Epithelial cell of alveolus of lung (primary cell): ENCODE data around the gene ABCA3. TPM values are rescaled to one million over a fixed set of nuclear protein-coding genes. Genes with fewer than 3 reads are reported as not detected.

Source experiments
- total RNA-seq: library from RNA; depleted of rRNA; stranded (reverse); fragments of >200 nt; gene quantifications from 2 replicates; pipeline ENCODE4 v1.2.1, GENCODE V29; 2015

The ABCA3 gene
- total RNA-seq = 0.13 and 3.1 TPM in 2 replicates

GRCh38 chr16:2340564-2341455 lies at the start of gene ABCA3:
ABCA3 (minus strand) TSS chr16:2340728; CDS start chr16:2326466, 14,262 bp downstream.

DNA sequence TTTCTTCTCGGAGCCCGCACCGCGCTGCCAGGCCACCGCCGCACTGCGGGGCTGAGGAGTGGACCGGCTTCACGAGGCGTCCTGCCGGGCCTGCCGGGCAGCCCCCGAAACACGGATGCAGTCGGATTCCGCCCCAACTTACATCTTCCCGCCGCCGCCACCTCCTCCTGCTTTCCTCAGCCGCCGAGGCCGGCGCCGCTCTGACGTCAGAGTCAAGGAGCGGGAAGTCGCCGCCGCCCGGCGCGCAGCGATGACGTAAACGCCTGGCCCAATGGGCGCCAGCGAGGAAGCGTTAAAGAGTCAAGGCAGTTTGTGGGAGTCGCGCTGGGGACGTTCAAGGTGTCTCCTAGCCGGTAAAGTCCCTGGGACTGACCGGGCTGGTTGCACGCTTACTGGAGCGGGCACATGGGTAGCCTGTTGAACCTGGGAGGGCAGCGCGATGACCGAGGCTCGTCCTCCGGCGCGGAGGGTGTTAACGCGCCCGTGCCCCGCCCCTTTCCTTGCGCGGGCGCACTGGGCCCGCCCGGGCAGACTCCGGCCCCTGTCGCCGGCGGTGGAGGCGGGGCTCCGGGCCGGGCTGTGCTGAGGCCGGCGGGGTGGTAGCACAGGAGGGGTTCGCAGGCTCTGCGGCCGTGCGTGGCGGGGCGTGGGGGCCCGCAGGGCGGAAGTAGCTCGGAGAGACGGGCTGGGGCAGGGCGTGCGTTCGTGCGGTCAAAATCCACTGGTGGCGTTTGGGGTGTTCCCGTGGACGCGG lies 72.4 kb downstream of the ABCA3 start, which contains the start of gene RNPS1:
TSS of gene RNPS1 (minus strand) at position 214 of the 754 bp plus-strand sequence. CDS start 3,483 bp downstream, outside the sequence.

DNA sequence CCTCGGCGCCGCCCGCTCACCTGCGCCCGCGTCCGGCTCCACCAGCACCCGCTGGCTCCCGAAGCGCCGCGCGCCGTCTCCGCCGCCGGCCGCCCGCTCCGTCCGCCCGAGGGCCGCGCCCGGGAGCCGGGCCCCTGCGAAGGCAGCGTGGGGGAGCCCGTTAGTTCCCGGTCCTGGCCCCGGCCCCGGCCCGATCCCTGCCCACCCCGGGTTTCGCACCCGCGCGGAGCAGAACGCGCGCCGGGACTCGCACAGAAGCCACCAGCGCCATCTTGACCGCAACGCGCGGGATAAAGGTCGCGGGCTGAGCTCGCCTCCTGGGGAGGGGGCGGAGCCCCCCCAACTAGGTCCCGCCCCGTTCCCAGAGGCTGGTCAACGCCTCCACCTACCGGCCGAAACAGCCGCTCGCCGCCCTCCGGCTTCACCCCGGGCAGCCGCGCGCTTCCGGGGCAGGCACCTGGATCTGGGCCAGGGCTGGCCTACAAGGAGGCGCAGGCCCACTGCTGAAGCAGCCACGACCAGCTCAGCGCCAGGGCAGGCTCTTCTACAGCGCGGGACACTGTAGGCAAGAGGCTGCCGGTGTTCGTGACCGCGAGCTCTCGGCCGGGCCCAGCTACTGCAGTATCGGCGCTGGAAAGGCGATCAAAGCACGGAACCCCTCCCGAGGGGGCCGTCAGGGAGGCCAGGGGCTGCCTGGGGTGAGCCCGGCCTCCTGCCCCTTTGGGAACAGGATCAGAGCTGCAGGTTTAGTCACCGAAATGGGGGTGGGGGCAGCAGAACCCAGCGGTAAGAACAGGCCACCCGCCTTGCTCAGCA lies 89.0 kb downstream of the ABCA3 start, which contains the start of gene ECI1:
TSS of gene ECI1 (minus strand) at position 292 of the 816 bp plus-strand sequence. CDS start at position 271, 21 bp downstream.

DNA sequence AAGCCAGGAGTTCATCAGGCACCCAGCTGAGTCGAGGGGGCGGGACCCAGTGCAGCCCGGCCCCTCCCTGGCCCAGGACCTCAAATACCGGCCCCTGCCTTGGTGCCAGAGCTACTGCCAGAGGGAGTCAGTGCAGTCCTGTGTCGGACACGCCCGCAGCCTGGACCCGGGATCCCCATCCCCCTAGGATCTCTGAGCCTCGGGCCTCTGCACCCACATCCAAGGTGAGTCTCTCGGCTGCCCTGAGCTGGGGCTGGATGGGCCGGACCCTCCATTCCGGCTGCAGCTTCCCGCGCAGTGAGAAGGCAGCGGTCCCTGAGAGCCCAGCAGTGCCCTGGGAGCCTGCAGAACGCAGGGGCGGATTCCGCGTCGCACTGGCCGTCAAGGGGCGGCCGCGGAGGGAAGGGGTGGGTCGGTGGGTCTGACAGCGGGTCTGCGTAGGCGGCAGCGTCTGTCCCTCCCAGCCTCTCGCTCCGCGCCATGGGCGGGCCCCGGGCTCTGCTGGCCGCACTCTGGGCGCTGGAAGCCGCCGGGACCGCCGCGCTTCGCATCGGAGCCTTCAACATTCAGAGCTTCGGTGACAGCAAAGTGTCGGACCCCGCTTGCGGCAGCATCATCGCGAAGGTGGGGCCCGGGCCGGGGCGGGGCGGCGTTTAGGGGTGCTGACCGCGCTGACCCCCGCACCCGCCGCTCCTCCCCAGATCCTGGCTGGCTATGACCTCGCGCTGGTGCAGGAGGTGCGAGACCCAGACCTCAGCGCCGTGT lies 104.0 kb downstream of the ABCA3 start, which contains the start of gene DNASE1L2:
TSS of gene DNASE1L2 (plus strand) at position 108 of the 765 bp plus-strand sequence. CDS start at position 481, 373 bp downstream.

Other genes starting within 250 kb of the ABCA3 start
- gene PKD1, start 204.8 kb downstream of the ABCA3 start, total RNA-seq = 72.0 and 175 TPM in 2 replicates
- gene RAB26, start 192.1 kb downstream of the ABCA3 start, total RNA-seq = 0.91 and 3.3 TPM in 2 replicates
- gene TRAF7, start 184.9 kb downstream of the ABCA3 start, total RNA-seq = 65.8 and 73.5 TPM in 2 replicates
- under 0.01 and 0.08 TPM in 2 replicates for gene CASKIN1, start 144.1 kb downstream of the ABCA3 start, total RNA-seq
- 38.7 and 61.3 TPM in 2 replicates for gene MLST8, start 135.3 kb downstream of the ABCA3 start, total RNA-seq
- gene BRICD5, start 129.9 kb downstream of the ABCA3 start, total RNA-seq = 0.13 and 1.2 TPM in 2 replicates
- 4.1 and 16.3 TPM in 2 replicates for gene PGP, start 125.9 kb downstream of the ABCA3 start, total RNA-seq
- gene E4F1, start 117.1 kb downstream of the ABCA3 start, total RNA-seq = 16.4 and 37.3 TPM in 2 replicates
- gene DNASE1L2, start 104.3 kb downstream of the ABCA3 start, total RNA-seq = 0.13 and 6.4 TPM in 2 replicates
- gene ECI1, start 89.1 kb downstream of the ABCA3 start, total RNA-seq = 34.8 and 38.7 TPM in 2 replicates
- 169 and 188 TPM in 2 replicates for gene RNPS1, start 72.6 kb downstream of the ABCA3 start, total RNA-seq
- 13.3 and 23.3 TPM in 2 replicates for gene CCNF, start 88.7 kb upstream of the ABCA3 start, total RNA-seq
- 8.6 and 11.0 TPM in 2 replicates for gene TEDC2, start 119.4 kb upstream of the ABCA3 start, total RNA-seq
- gene NTN3, start 130.6 kb upstream of the ABCA3 start, total RNA-seq = 0.13 and 1.2 TPM in 2 replicates
- gene TBC1D24, start 134.4 kb upstream of the ABCA3 start, total RNA-seq = 6.7 and 11.5 TPM in 2 replicates
- 51.3 and 55.6 TPM in 2 replicates for gene ATP6V0C, start 173.2 kb upstream of the ABCA3 start, total RNA-seq
- 18.7 and 20.3 TPM in 2 replicates for gene AMDHD2, start 179.6 kb upstream of the ABCA3 start, total RNA-seq
- gene CEMP1, start 190.7 kb upstream of the ABCA3 start, total RNA-seq = not detected in 2 replicates
- 13.6 and 29.9 TPM in 2 replicates for gene PDPK1, start 197.3 kb upstream of the ABCA3 start, total RNA-seq